NOMO-1 treated with DMSO at 0.1 percent for 48 hours (cell line): ENCODE data around the gene P2RY14.
"Not testable (repeated sequence)": the region's sequence is repeated elsewhere in the genome, so short reads cannot be mapped to it uniquely, and the experiment has no call there.

Source experiments
- DNase-seq: peaks from one replicate; lab custom pipeline; 2025; ENCODE audit not compliant: unreplicated experiment; lab: John Stamatoyannopoulos, UW

P2RY14 gene

GRCh38 chr3:151264605-151265004 lies 13.7 kb downstream of the P2RY14 start:
- no peak for DNase-seq

- no peak for DNase-seq
Observed at GRCh38 chr3:151262871-151263525, 15.3 kb downstream of the P2RY14 start.

- DNase-seq: no peak
Observed at GRCh38 chr3:151259664-151260063, 18.7 kb downstream of the P2RY14 start.

GRCh38 chr3:151256749-151257148 lies 21.6 kb downstream of the P2RY14 start:
- no peak for DNase-seq

GRCh38 chr3:151248772-151249337 lies 29.5 kb downstream of the P2RY14 start:
- no peak for DNase-seq

GRCh38 chr3:151242006-151242405 lies 36.3 kb downstream of the P2RY14 start:
- DNase-seq: not testable (repeated sequence)

- DNase-seq: no peak
Observed at GRCh38 chr3:151236736-151237135, 41.6 kb downstream of the P2RY14 start.

GRCh38 chr3:151236316-151236715 lies 42.0 kb downstream of the P2RY14 start:
- DNase-seq: no peak

- no peak for DNase-seq
Observed at GRCh38 chr3:151234825-151235224, 43.5 kb downstream of the P2RY14 start.

GRCh38 chr3:151232991-151233390 lies 45.4 kb downstream of the P2RY14 start:
- no peak for DNase-seq

GRCh38 chr3:151232403-151232802 lies 45.9 kb downstream of the P2RY14 start:
- not testable (repeated sequence) for DNase-seq

- DNase-seq: peak; percentile 89
Observed at GRCh38 chr3:151230646-151231045, 47.7 kb downstream of the P2RY14 start.

- no peak for DNase-seq
Observed at GRCh38 chr3:151228666-151229040, 49.7 kb downstream of the P2RY14 start.

GRCh38 chr3:151227807-151228665 lies 50.3 kb downstream of the P2RY14 start:
- peak; percentile 90 for DNase-seq

GRCh38 chr3:151227266-151227806 lies 51.0 kb downstream of the P2RY14 start:
- DNase-seq: no peak

- no peak for DNase-seq
Observed at GRCh38 chr3:151226825-151227224, 51.5 kb downstream of the P2RY14 start.

GRCh38 chr3:151226088-151226563 lies 52.2 kb downstream of the P2RY14 start:
- DNase-seq: peak; percentile 85

GRCh38 chr3:151225040-151225975 lies 53.0 kb downstream of the P2RY14 start:
- DNase-seq: no peak

- no peak for DNase-seq
Observed at GRCh38 chr3:151224268-151224866, 54.0 kb downstream of the P2RY14 start.

- peak; percentile 26 for DNase-seq
Observed at GRCh38 chr3:151219056-151219455, 59.3 kb downstream of the P2RY14 start.
